GM19099 (cell line): ENCODE results near the gene DCD.

ENCODE experiments used
- POLR2A ChIP-seq: IDR thresholded peaks from 3 replicates; pipeline ENCODE4 v1.6.1; 2011; ENCODE audit warnings: low read depth; ENCODE audit not compliant: insufficient read length; ENCODE audit errors: extremely low read depth

The DCD gene

GRCh38 chr12:54648265-54648664 is at the start of gene DCD:
DCD (minus strand) TSS chr12:54648365; CDS start chr12:54648303, 62 bp downstream.
- no peak for TF ChIP-seq POLR2A

GRCh38 chr12:54697851-54698250 is 49.7 kb upstream of the DCD start:
- TF ChIP-seq POLR2A: no peak

- no peak for TF ChIP-seq POLR2A
Observed at GRCh38 chr12:54692353-54692752, 44.2 kb upstream of the DCD start.

- TF ChIP-seq POLR2A: no peak
Observed at GRCh38 chr12:54689984-54690383, 41.8 kb upstream of the DCD start.

- TF ChIP-seq POLR2A: no peak
Observed at GRCh38 chr12:54689034-54689372, 40.8 kb upstream of the DCD start.

- TF ChIP-seq POLR2A: no peak
Observed at GRCh38 chr12:54688309-54689033, 40.3 kb upstream of the DCD start.

GRCh38 chr12:54684636-54685630 is 36.8 kb upstream of the DCD start:
- TF ChIP-seq POLR2A: no peak

GRCh38 chr12:54683398-54683797 is 35.2 kb upstream of the DCD start:
- no peak for TF ChIP-seq POLR2A

- TF ChIP-seq POLR2A: no peak
Observed at GRCh38 chr12:54682674-54683073, 34.5 kb upstream of the DCD start.

- TF ChIP-seq POLR2A: no peak
Observed at GRCh38 chr12:54680374-54680773, 32.2 kb upstream of the DCD start.

- no peak for TF ChIP-seq POLR2A
Observed at GRCh38 chr12:54678131-54678530, 30.0 kb upstream of the DCD start.

GRCh38 chr12:54667945-54668344 is 19.8 kb upstream of the DCD start:
- no peak for TF ChIP-seq POLR2A

- TF ChIP-seq POLR2A: no peak
Observed at GRCh38 chr12:54666008-54666407, 17.8 kb upstream of the DCD start.

- TF ChIP-seq POLR2A: no peak
Observed at GRCh38 chr12:54663603-54664002, 15.4 kb upstream of the DCD start.

- no peak for TF ChIP-seq POLR2A
Observed at GRCh38 chr12:54662026-54662425, 13.9 kb upstream of the DCD start.

- no peak for TF ChIP-seq POLR2A
Observed at GRCh38 chr12:54661048-54661447, 12.9 kb upstream of the DCD start.
